ENCODE data around the gene PUS1. TPM values are rescaled to one million over a fixed set of nuclear protein-coding genes. Genes with fewer than 3 reads are reported as not detected.
A peak's percentile ranks its signal among the peaks of the same experiment; 100 is the strongest.

Gene PUS1
- total RNA-seq, 4 donors from 2014 or later = 8.3 to 44.1 (median 15.6) TPM

- H3K36me3 ChIP-seq = peaks cover 3 to 96% (median 43%) of the 10 kb centered on the region in 3 donors
- no peak overlapping the region for H3K4me3 ChIP-seq
- H3K4me1 ChIP-seq = peaks cover 0 to 17% (median 7%) of the 10 kb centered on the region in 4 donors
- DNase-seq (ENCODE audit: low spot score in 2 of 2) = no peak
- no peaks in the 10 kb centered on the region for H3K9me3 ChIP-seq
- H3K27ac ChIP-seq = peak overlapping the region in 3 of 4 donors; percentile 34 to 87 (median 71)
- WGBS, 2 donors = 68 to 76% methylated on average over 8 to 20 of the region's 22 CpGs
- TF ChIP-seq EP300 (IDR thresholded peaks at IDR 0.05) (no peak), CTCF (IDR thresholded peaks at IDR 0.05) (no peak), POLR2A (IDR thresholded peaks at IDR 0.05) (no peak)
- no peaks in the 10 kb centered on the region for H3K27me3 ChIP-seq
Measured at GRCh38 chr12:131911851-131912477, 17.1 kb upstream of the PUS1 start.

DNA sequence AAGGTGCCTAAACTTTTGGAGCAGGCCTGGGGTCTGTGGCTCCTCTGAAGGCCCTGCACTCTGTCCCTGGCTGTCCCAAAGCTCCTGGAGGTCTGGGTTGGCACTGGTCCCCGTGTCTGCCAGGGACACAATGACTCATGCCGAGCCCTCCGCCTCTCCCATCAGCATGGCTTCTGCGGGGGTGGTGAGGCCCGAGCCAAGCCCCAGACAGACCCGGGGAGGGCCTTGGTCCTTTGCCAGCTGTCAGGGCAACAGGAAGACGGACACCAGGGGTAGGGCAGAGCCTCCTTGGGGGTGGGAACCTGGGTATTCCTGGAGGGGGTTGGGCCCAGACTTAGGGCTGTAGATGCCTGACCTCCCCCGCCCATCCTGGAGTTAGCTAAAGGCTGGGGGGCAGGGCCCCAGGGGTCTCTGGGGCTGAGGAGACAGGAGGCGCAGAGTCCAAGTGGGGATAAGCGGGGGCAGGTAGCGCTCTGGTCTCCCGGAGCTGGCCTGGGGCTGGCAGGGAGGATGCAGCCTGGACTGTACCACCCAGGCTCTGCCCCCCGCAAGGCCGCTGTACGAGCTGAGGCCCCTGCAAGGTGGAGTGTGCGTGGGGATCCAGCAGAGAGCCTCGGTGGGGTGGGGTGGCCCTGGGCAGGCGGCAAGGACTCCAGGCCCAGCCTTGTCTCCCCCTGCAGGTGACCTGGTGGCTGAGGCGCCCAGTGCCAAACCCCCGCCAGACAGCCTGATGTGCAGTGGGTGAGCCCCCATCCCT lies 16.4 kb upstream of the PUS1 start:
- Histone ChIP-seq H3K27ac (peak overlapping the region in 2 of 4 donors; percentile 71 to 87), H3K4me1 (peaks cover 0 to 17% (median 7%) of the 10 kb centered on the region in 4 donors), H3K36me3 (peaks cover 3 to 95% (median 43%) of the 10 kb centered on the region in 3 donors), H3K27me3 (no peaks in the 10 kb centered on the region), H3K4me3 (no peak overlapping the region), H3K9me3 (no peaks in the 10 kb centered on the region)
- no peak for TF ChIP-seq POLR2A (IDR thresholded peaks at IDR 0.05)
- TF ChIP-seq EP300 (IDR thresholded peaks at IDR 0.05) = peak in 1 of 2 donors; percentile 73
- DNase-seq (ENCODE audit: low spot score in 2 of 2) = peak; percentile 50 to 61
- 25 to 56% methylated on average over 7 to 19 of the region's 20 CpGs for WGBS, 2 donors

- TF ChIP-seq POLR2A (IDR thresholded peaks at IDR 0.05) = no peak
- TF ChIP-seq CTCF (IDR thresholded peaks at IDR 0.05) = no peak
- TF ChIP-seq EP300 (IDR thresholded peaks at IDR 0.05) = no peak
- no peaks in the 10 kb centered on the region for H3K9me3 ChIP-seq
- H3K4me1 ChIP-seq = peaks cover 0 to 17% (median 7%) of the 10 kb centered on the region in 4 donors
- H3K36me3 ChIP-seq = peaks cover 3 to 94% (median 43%) of the 10 kb centered on the region in 3 donors
- 75 to 82% methylated on average over 6 to 8 of the region's 8 CpGs for WGBS, 2 donors
- no peaks in the 10 kb centered on the region for H3K27me3 ChIP-seq
- no peak overlapping the region for H3K4me3 ChIP-seq
- DNase-seq (ENCODE audit: low spot score in 2 of 2) = no peak
- no peak overlapping the region for H3K27ac ChIP-seq
Measured at GRCh38 chr12:131913666-131914065, 15.4 kb upstream of the PUS1 start.

DNA sequence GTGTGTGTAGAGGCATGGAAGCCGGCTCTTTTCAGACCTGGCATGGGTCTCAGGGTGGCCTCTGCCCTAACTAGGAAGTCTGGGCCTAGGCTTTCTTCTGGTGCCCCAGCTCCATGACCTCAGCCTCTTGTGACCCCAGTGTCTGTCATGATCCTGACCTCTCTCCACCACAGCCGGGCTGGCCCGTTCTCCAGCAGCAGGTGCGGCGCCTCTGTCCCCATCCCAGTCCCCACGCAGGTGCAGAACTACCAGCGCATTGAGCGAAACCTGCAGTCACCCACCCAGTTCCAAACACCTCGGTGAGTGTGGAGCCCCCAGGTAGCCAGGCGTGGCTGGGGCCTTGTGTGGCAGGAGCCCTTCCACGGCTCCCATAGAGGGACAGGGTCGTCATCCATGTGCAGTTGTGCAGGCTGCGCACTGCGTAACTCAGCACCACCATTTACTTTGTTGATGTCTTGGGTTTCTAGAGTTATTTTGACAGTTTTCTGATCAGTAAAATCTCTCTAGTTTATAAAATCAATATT lies 14.8 kb upstream of the PUS1 start:
- no peak for TF ChIP-seq POLR2A (IDR thresholded peaks at IDR 0.05)
- TF ChIP-seq EP300 (IDR thresholded peaks at IDR 0.05) = no peak
- TF ChIP-seq CTCF (IDR thresholded peaks at IDR 0.05) = no peak
- DNase-seq (ENCODE audit: low spot score in 2 of 2) = no peak
- no peak overlapping the region for H3K4me3 ChIP-seq
- no peaks in the 10 kb centered on the region for H3K27me3 ChIP-seq
- no peaks in the 10 kb centered on the region for H3K9me3 ChIP-seq
- WGBS, 2 donors = 91 to 94% methylated on average over 13 to 14 of the region's 14 CpGs
- peaks cover 3 to 93% (median 40%) of the 10 kb centered on the region in 3 donors for H3K36me3 ChIP-seq
- peaks cover 0 to 17% (median 7%) of the 10 kb centered on the region in 4 donors for H3K4me1 ChIP-seq
- no peak overlapping the region for H3K27ac ChIP-seq

- peaks cover 3 to 93% (median 36%) of the 10 kb centered on the region in 3 donors for H3K36me3 ChIP-seq
Measured at GRCh38 chr12:131915000-131915689, 13.9 kb upstream of the PUS1 start.

More at GRCh38 chr12:131915000-131915689, 13.9 kb upstream of the PUS1 start:
- 88 to 90% methylated on average over 12 to 14 of the region's 20 CpGs for WGBS, 2 donors
- H3K9me3 ChIP-seq = no peaks in the 10 kb centered on the region
- no peaks in the 10 kb centered on the region for H3K27me3 ChIP-seq
- DNase-seq (ENCODE audit: low spot score in 2 of 2) = no peak
- H3K4me3 ChIP-seq = no peak overlapping the region
- peaks cover 0 to 17% (median 7%) of the 10 kb centered on the region in 4 donors for H3K4me1 ChIP-seq
- TF ChIP-seq EP300 (IDR thresholded peaks at IDR 0.05) (no peak), CTCF (IDR thresholded peaks at IDR 0.05) (no peak), POLR2A (IDR thresholded peaks at IDR 0.05) (no peak)
- no peak overlapping the region for H3K27ac ChIP-seq
